B cell (primary cell): ENCODE data around the gene ACER1. TPM values are rescaled to one million over a fixed set of nuclear protein-coding genes. Genes with fewer than 3 reads are reported as not detected.

Experiments used
- ATAC-seq: fragments of 200-7000 bp; cut with Tn5 transposase; one replicate; pipeline ENCODE4 v1.10.0; 2021; ENCODE audit warnings: low read depth, mild to moderate bottlenecking, moderate number of reproducible peaks, moderate library complexity
- CTCF ChIA-PET: fragments of 350-600 bp; sonication (Branson Sonifier 250); formaldehyde crosslinking; loops from one replicate; lab custom pipeline; 2021; ENCODE audit warnings: antibody characterized with exemption, inconsistent platforms; lab: Charles Lee
- POLR2A ChIA-PET: fragments of 350-600 bp; sonication (Branson Sonifier 250); formaldehyde crosslinking; loops from one replicate; lab custom pipeline; 2021; ENCODE audit warnings: antibody characterized with exemption; lab: Charles Lee
- DNase-seq: peaks from one replicate; pipeline ENCODE4 v3.0.0; 2013
- H2AFZ ChIP-seq: 2 replicates; pipeline ENCODE4 v1.6.1; 2012; ENCODE audit warnings: mild to moderate bottlenecking, low read depth, low read length; ENCODE audit not compliant: insufficient read depth, poor library complexity, severe bottlenecking
- H3K27ac ChIP-seq, 2 donors: 1 replicate in 1 of 2; 2 replicates in 1 of 2; pipeline ENCODE4 v1.5.1; 2012 to 2013; ENCODE audit warnings: low read length in 2 of 2, mild to moderate bottlenecking in 2 of 2, moderate library complexity in 1 of 2
- H3K27me3 ChIP-seq, 4 experiments: fragments of 200-600 bp in 1 of 4; sonication (generic) in 1 of 4; replicated peaks in 1 of 4; 1 replicate in 2 of 4; 2 replicates in 2 of 4; pipeline versions ENCODE4 v1.6.1 to v1.7.0; 2013 to 2016; ENCODE audit warnings: low read length in 3 of 4, mild to moderate bottlenecking in 2 of 4, mixed read lengths in 1 of 4, moderate library complexity in 1 of 4; ENCODE audit not compliant: insufficient read depth in 4 of 4, control insufficient read depth in 3 of 4; ENCODE audit errors: control extremely low read depth in 1 of 4
- H3K36me3 ChIP-seq, 2 experiments: replicated peaks in 1 of 2; 1 replicate in 1 of 2; 2 replicates in 1 of 2; pipeline versions ENCODE4 v1.6.1 to v1.7.1; 2013; ENCODE audit warnings: low read length in 1 of 2; ENCODE audit not compliant: insufficient read depth in 2 of 2, control insufficient read depth in 1 of 2; ENCODE audit errors: control extremely low read depth in 1 of 2, extremely low read depth in 1 of 2
- H3K4me1 ChIP-seq, 2 donors: fragments of 200-600 bp in 1 of 2; sonication (generic) in 1 of 2; 1 replicate in 1 of 2; 2 replicates in 1 of 2; pipeline versions ENCODE4 v1.5.1 to v1.6.1; 2013 to 2017; ENCODE audit warnings: low read length in 2 of 2; ENCODE audit not compliant: control insufficient read depth in 2 of 2, insufficient read depth in 2 of 2
- H3K4me2 ChIP-seq: replicated peaks from 2 replicates; pipeline ENCODE3; 2012; ENCODE audit warnings: mild to moderate bottlenecking, low read depth, low read length; ENCODE audit not compliant: poor library complexity, severe bottlenecking
- H3K4me3 ChIP-seq, 5 experiments: fragments of 200-600 bp in 1 of 5; sonication (generic) in 1 of 5; 1 replicate in 3 of 5; 2 replicates in 2 of 5; pipeline versions ENCODE4 v1.5.1 to v1.7.0; 2011 to 2016; ENCODE audit warnings: low read length in 4 of 5, mild to moderate bottlenecking in 4 of 5, low read depth in 2 of 5, control low read depth in 1 of 5, moderate library complexity in 1 of 5; ENCODE audit not compliant: insufficient read depth in 1 of 5; ENCODE audit errors: control extremely low read depth in 1 of 5, extremely low read depth in 1 of 5
- H3K79me2 ChIP-seq: fragments of 200-600 bp; sonication (generic); one replicate; pipeline ENCODE4 v1.6.0; 2016; ENCODE audit warnings: low read length; ENCODE audit not compliant: control insufficient read depth, insufficient read depth
- H3K9ac ChIP-seq: fragments of 200-600 bp; sonication (generic); 2 replicates; pipeline ENCODE4 v1.6.1; 2017; ENCODE audit warnings: mild to moderate bottlenecking, low read length, moderate library complexity
- H3K9me3 ChIP-seq, 3 donors: one replicate each; pipeline versions ENCODE4 v1.6.1 to v1.7.1; 2013; ENCODE audit warnings: low read length in 2 of 3; ENCODE audit not compliant: control insufficient read depth in 2 of 3, insufficient read depth in 1 of 3; ENCODE audit errors: control extremely low read depth in 1 of 3
- H4K20me1 ChIP-seq: 2 replicates; pipeline ENCODE4 v1.6.0; 2012; ENCODE audit warnings: mild to moderate bottlenecking, low read length; ENCODE audit not compliant: insufficient read depth, control insufficient read depth, poor library complexity, severe bottlenecking
- H3K27ac Mint-ChIP-seq: one replicate; pipeline ENCODE4 v1.8.0; 2021; ENCODE audit warnings: mixed read lengths
- H3K27me3 Mint-ChIP-seq: one replicate; pipeline ENCODE4 v1.8.0; 2021; ENCODE audit warnings: mixed read lengths
- H3K4me1 Mint-ChIP-seq: one replicate; pipeline ENCODE4 v1.8.0; 2021; ENCODE audit warnings: mixed read lengths
- H3K4me3 Mint-ChIP-seq: one replicate; pipeline ENCODE4 v1.8.0; 2021; ENCODE audit warnings: mixed read lengths
- H3K9me3 Mint-ChIP-seq: one replicate; pipeline ENCODE4 v1.8.0; 2022; ENCODE audit warnings: mixed read lengths; ENCODE audit not compliant: insufficient read depth
- CTCF ChIP-seq: fragments of 200-600 bp; IDR thresholded peaks from one replicate; pipeline ENCODE4 v1.8.0; 2022; ENCODE audit warnings: antibody characterized with exemption, mild to moderate bottlenecking
- EZH2 ChIP-seq: IDR thresholded peaks from 2 replicates; pipeline ENCODE4 v1.6.1; 2012; ENCODE audit warnings: borderline replicate concordance, low read depth, mild to moderate bottlenecking, moderate library complexity, low read length; ENCODE audit not compliant: insufficient read depth, poor library complexity, severe bottlenecking
- WGBS: methylation state at CpG from one replicate; pipeline ENCODE4 v1.1.5; 2013; ENCODE audit warnings: missing lambda C conversion rate; ENCODE audit not compliant: insufficient coverage; 5-methylcytosine and 5-hydroxymethylcytosine counted together
- intact Hi-C: fragments of 100-400 bp; cut with micrococcal nuclease; formaldehyde crosslinking; loops from one replicate; pipeline ENCODE4 v1.10.0; 2022
- polyA plus RNA-seq: library from polyadenylated mRNA; depleted of rRNA; stranded (reverse); fragments of >200 nt; gene quantifications from 2 replicates; pipeline ENCODE4 v1.2.3, GENCODE V29; 2012
- total RNA-seq, 2 donors: library from RNA; stranded (reverse); fragments of 120-200 nt in 1 of 2; gene quantifications; 1 replicate in 1 of 2; 2 replicates in 1 of 2; pipeline versions ENCODE4 v1.2.3 to v1.2.4, GENCODE V29; 2013 to 2022

ACER1 gene
- total and polyA plus RNA-seq, 2 donors (not counting 1 experiment from before 2014, with no cell fraction given), result not detected

- POLR2A ChIA-PET, result no interaction called here
- intact Hi-C loops, result no loop called here
- Histone ChIP-seq H3K79me2 (no peaks in the 10 kb centered on the region), H2AFZ (no peak overlapping the region), H3K9ac (no peak overlapping the region), H4K20me1 (no peaks in the 10 kb centered on the region), H3K9me3 (peaks cover 0 to 26% (median 6%) of the 10 kb centered on the region in 3 donors), H3K27ac (no peak overlapping the region), H3K36me3 (no peaks in the 10 kb centered on the region), H3K27me3 (peaks cover 0 to 4% (median 0%) of the 10 kb centered on the region in 4 experiments), H3K4me2 (no peak overlapping the region), H3K4me3 (no peak overlapping the region), H3K4me1 (no peaks in the 10 kb centered on the region)
- WGBS, result 50% methylated on average over 2 of the region's 5 CpGs
- Mint-ChIP-seq H3K27me3 (peaks cover 1% of the 10 kb centered on the region), H3K4me1 (no peaks in the 10 kb centered on the region), H3K4me3 (no peak overlapping the region), H3K9me3 (peaks cover 6% of the 10 kb centered on the region), H3K27ac (no peak overlapping the region)
- ATAC-seq, result no peak
- CTCF ChIA-PET, result no interaction called here
- TF ChIP-seq EZH2 (no peak), CTCF (no peak)
- no peak for DNase-seq
These were observed 19.9 kb downstream of the ACER1 start for GRCh38 chr19:6313398-6313969.

GRCh38 chr19:6312018-6312417, 21.4 kb downstream of the ACER1 start:
- Mint-ChIP-seq H3K9me3 (peaks cover 6% of the 10 kb centered on the region), H3K27ac (no peak overlapping the region), H3K27me3 (peaks cover 5% of the 10 kb centered on the region), H3K4me3 (no peak overlapping the region), H3K4me1 (no peaks in the 10 kb centered on the region)
- Histone ChIP-seq H3K36me3 (no peaks in the 10 kb centered on the region), H3K4me1 (no peaks in the 10 kb centered on the region), H3K79me2 (no peaks in the 10 kb centered on the region), H3K9me3 (peaks cover 0 to 26% (median 6%) of the 10 kb centered on the region in 3 donors), H3K27me3 (peaks cover 0 to 4% (median 0%) of the 10 kb centered on the region in 4 experiments), H3K9ac (no peak overlapping the region), H4K20me1 (no peaks in the 10 kb centered on the region), H2AFZ (no peak overlapping the region), H3K4me3 (no peak overlapping the region), H3K27ac (no peak overlapping the region), H3K4me2 (no peak overlapping the region)
- TF ChIP-seq CTCF (no peak), EZH2 (no peak)
- ChIA-PET CTCF (no interaction called here), POLR2A (no interaction called here)
- WGBS, result 94% methylated on average over 5 of the region's 9 CpGs
- no peak for ATAC-seq
- no peak for DNase-seq
- intact Hi-C loops, result no loop called here
